ENCODE data around the gene XPNPEP1. TPM values are rescaled to one million over a fixed set of nuclear protein-coding genes. Genes with fewer than 3 reads are reported as not detected.
"Not testable (repeated sequence)": the region's sequence is repeated elsewhere in the genome, so short reads cannot be mapped to it uniquely, and the experiment has no call there.

The XPNPEP1 gene
- total RNA-seq, 1 donor from 2014 or later, result 35.7 TPM

GRCh38 chr10:109920016-109920415 is 3.3 kb downstream of the XPNPEP1 start:
- Histone ChIP-seq H3K9me3 (replicated peaks) (no peaks in the 10 kb centered on the region), H3K4me1 (peaks cover 51% of the 10 kb centered on the region), H3K27ac (replicated peaks) (no peak overlapping the region), H3K36me3 (no peaks in the 10 kb centered on the region), H3K4me3 (no peak overlapping the region), H3K27me3 (ENCODE audit: low read depth) (no peaks in the 10 kb centered on the region)
- no peak for TF ChIP-seq CTCF (IDR thresholded peaks at IDR 0.05; ENCODE audit: borderline replicate concordance)
- intact Hi-C loops (cut with micrococcal nuclease), result no loop called here
- no peak for DNase-seq

- DNase-seq, result no peak
- no peak for TF ChIP-seq CTCF (IDR thresholded peaks at IDR 0.05; ENCODE audit: borderline replicate concordance)
- Histone ChIP-seq H3K27ac (replicated peaks) (no peak overlapping the region), H3K4me1 (peaks cover 51% of the 10 kb centered on the region), H3K36me3 (no peaks in the 10 kb centered on the region), H3K9me3 (replicated peaks) (no peaks in the 10 kb centered on the region), H3K4me3 (no peak overlapping the region), H3K27me3 (ENCODE audit: low read depth) (no peaks in the 10 kb centered on the region)
- intact Hi-C loops (cut with micrococcal nuclease), result no loop called here
These were observed 4.1 kb downstream of the XPNPEP1 start for GRCh38 chr10:109919220-109919619.

GRCh38 chr10:109918707-109919106 is 4.6 kb downstream of the XPNPEP1 start:
- H3K9me3 ChIP-seq (replicated peaks); intact Hi-C loops (cut with micrococcal nuclease); H3K27me3 ChIP-seq (ENCODE audit: low read depth); H3K27ac ChIP-seq (replicated peaks); H3K4me3 ChIP-seq; H3K36me3 ChIP-seq; DNase-seq: not testable (repeated sequence)
- H3K4me1 ChIP-seq, result peaks cover 48% of the 10 kb centered on the region

- no peak overlapping the region for H3K4me3 ChIP-seq
- intact Hi-C loops (cut with micrococcal nuclease), result no loop called here
- no peak overlapping the region for H3K27ac ChIP-seq (replicated peaks)
- no peak for TF ChIP-seq CTCF (IDR thresholded peaks at IDR 0.05; ENCODE audit: borderline replicate concordance)
- H3K36me3 ChIP-seq, result peaks cover 12% of the 10 kb centered on the region
- H3K9me3 ChIP-seq (replicated peaks), result no peaks in the 10 kb centered on the region
- DNase-seq, result no peak
- peaks cover 27% of the 10 kb centered on the region for H3K4me1 ChIP-seq
- no peaks in the 10 kb centered on the region for H3K27me3 ChIP-seq (ENCODE audit: low read depth)
These were observed 7.7 kb downstream of the XPNPEP1 start for GRCh38 chr10:109915566-109915965.

GRCh38 chr10:109914966-109915365 is 8.3 kb downstream of the XPNPEP1 start:
- Histone ChIP-seq H3K4me1 (peaks cover 27% of the 10 kb centered on the region), H3K27me3 (ENCODE audit: low read depth) (no peaks in the 10 kb centered on the region), H3K9me3 (replicated peaks) (no peaks in the 10 kb centered on the region), H3K4me3 (no peak overlapping the region), H3K36me3 (peaks cover 12% of the 10 kb centered on the region), H3K27ac (replicated peaks) (no peak overlapping the region)
- no peak for DNase-seq
- TF ChIP-seq CTCF (IDR thresholded peaks at IDR 0.05; ENCODE audit: borderline replicate concordance), result no peak
- intact Hi-C loops (cut with micrococcal nuclease), result no loop called here

- DNase-seq, result no peak
- intact Hi-C loops (cut with micrococcal nuclease), result no loop called here
- no peak for TF ChIP-seq CTCF (IDR thresholded peaks at IDR 0.05; ENCODE audit: borderline replicate concordance)
- no peaks in the 10 kb centered on the region for H3K27me3 ChIP-seq (ENCODE audit: low read depth)
- H3K4me3 ChIP-seq, result no peak overlapping the region
- peaks cover 12% of the 10 kb centered on the region for H3K36me3 ChIP-seq
- no peaks in the 10 kb centered on the region for H3K9me3 ChIP-seq (replicated peaks)
- peaks cover 27% of the 10 kb centered on the region for H3K4me1 ChIP-seq
- H3K27ac ChIP-seq (replicated peaks), result no peak overlapping the region
These were observed 9.9 kb downstream of the XPNPEP1 start for GRCh38 chr10:109913306-109913892.
